GM23248 (cell line): ENCODE measurements around the gene SKAP2. TPM values are rescaled to one million over a fixed set of nuclear protein-coding genes. Genes with fewer than 3 reads are reported as not detected.

Experiments used
- DNase-seq: peaks from one replicate; pipeline ENCODE4 v3.0.0-alpha.2; 2015
- H2AFZ ChIP-seq: fragments of 200-600 bp; sonication (generic); 2 replicates; pipeline ENCODE4 v1.6.1; 2016; ENCODE audit warnings: antibody characterized with exemption
- H3F3A ChIP-seq: fragments of 200-600 bp; sonication (generic); 2 replicates; pipeline ENCODE4 v1.6.1; 2016; ENCODE audit warnings: mild to moderate bottlenecking, antibody characterized with exemption, mixed run types; ENCODE audit not compliant: insufficient read depth
- H3K27ac ChIP-seq: fragments of 200-600 bp; sonication (generic); 2 replicates; pipeline ENCODE4 v1.5.1; 2016; ENCODE audit warnings: mild to moderate bottlenecking
- H3K27me3 ChIP-seq: fragments of 200-600 bp; sonication (generic); replicated peaks from 2 replicates; pipeline ENCODE4 v1.6.1; 2016; ENCODE audit warnings: mild to moderate bottlenecking; ENCODE audit not compliant: insufficient read depth
- H3K36me3 ChIP-seq: fragments of 200-600 bp; sonication (generic); 2 replicates; pipeline ENCODE4 v1.6.1; 2016; ENCODE audit warnings: low read depth, mild to moderate bottlenecking
- H3K4me1 ChIP-seq: fragments of 200-600 bp; sonication (generic); 2 replicates; pipeline ENCODE4 v1.6.1; 2016; ENCODE audit warnings: mild to moderate bottlenecking; ENCODE audit not compliant: insufficient read depth
- H3K4me2 ChIP-seq: fragments of 200-600 bp; sonication (generic); one replicate; pipeline ENCODE4 v1.6.1; 2016; ENCODE audit warnings: mild to moderate bottlenecking; ENCODE audit not compliant: unreplicated experiment
- H3K4me3 ChIP-seq: fragments of 200-600 bp; sonication (generic); 2 replicates; pipeline ENCODE4 v1.5.1; 2016; ENCODE audit warnings: mild to moderate bottlenecking
- H3K79me2 ChIP-seq: fragments of 200-600 bp; sonication (generic); 2 replicates; pipeline ENCODE4 v1.6.1; 2016; ENCODE audit warnings: mild to moderate bottlenecking; ENCODE audit not compliant: insufficient read depth
- H3K9ac ChIP-seq: fragments of 200-600 bp; sonication (generic); 2 replicates; pipeline ENCODE4 v1.6.1; 2016; ENCODE audit warnings: mild to moderate bottlenecking
- H3K9me2 ChIP-seq: fragments of 200-600 bp; sonication (generic); 2 replicates; pipeline ENCODE4 v1.6.1; 2016; ENCODE audit warnings: mixed run types, mild to moderate bottlenecking, moderate library complexity; ENCODE audit not compliant: insufficient read depth
- H3K9me3 ChIP-seq: fragments of 200-600 bp; sonication (generic); one replicate; pipeline ENCODE4 v1.6.1; 2017; ENCODE audit warnings: low read depth
- H4K20me1 ChIP-seq: fragments of 200-600 bp; sonication (generic); 2 replicates; pipeline ENCODE4 v1.6.0; 2016; ENCODE audit not compliant: insufficient read depth
- EZH2 ChIP-seq: fragments of 200-600 bp; sonication (generic); IDR thresholded peaks from 2 replicates; pipeline ENCODE4 v1.6.1; 2018; ENCODE audit warnings: antibody characterized with exemption, mild to moderate bottlenecking; ENCODE audit not compliant: insufficient read depth, poor library complexity, severe bottlenecking
- EZH2phosphoT487 ChIP-seq: fragments of 200-600 bp; sonication (generic); IDR thresholded peaks from 2 replicates; pipeline ENCODE4 v1.6.1; 2018; ENCODE audit warnings: antibody characterized with exemption, moderate library complexity, mild to moderate bottlenecking, low read depth; ENCODE audit not compliant: insufficient read depth
- WGBS, 2 experiments: methylation state at CpG; one replicate each; pipeline ENCODE4 v1.1.6; 2015 to 2017; ENCODE audit warnings: low lambda C conversion rate in 2 of 2, low coverage in 1 of 2; ENCODE audit errors: missing lambda C conversion rate in 2 of 2; 5-methylcytosine and 5-hydroxymethylcytosine counted together
- in situ Hi-C: fragments of 300-500 bp; cut with MboI; formaldehyde crosslinking; loops from 2 replicates; pipeline ENCODE4 v1.15.0; 2020
- polyA plus RNA-seq: library from polyadenylated mRNA; unstranded; fragments of >200 nt; fragmentation: Nextera tagmentation; extraction: Ambion mirVana; gene quantifications from 2 replicates; pipeline ENCODE4 v1.2.1, GENCODE V29; 2016
- total RNA-seq: library from RNA; depleted of rRNA; stranded (reverse); fragments of >200 nt; shearing (Covaris generic); gene quantifications from 2 replicates; pipeline ENCODE4 v1.2.3, GENCODE V29; 2014

The SKAP2 gene
- total and polyA plus RNA-seq, 2 experiments from 2014 or later: 18.7 to 28.9 TPM

DNA sequence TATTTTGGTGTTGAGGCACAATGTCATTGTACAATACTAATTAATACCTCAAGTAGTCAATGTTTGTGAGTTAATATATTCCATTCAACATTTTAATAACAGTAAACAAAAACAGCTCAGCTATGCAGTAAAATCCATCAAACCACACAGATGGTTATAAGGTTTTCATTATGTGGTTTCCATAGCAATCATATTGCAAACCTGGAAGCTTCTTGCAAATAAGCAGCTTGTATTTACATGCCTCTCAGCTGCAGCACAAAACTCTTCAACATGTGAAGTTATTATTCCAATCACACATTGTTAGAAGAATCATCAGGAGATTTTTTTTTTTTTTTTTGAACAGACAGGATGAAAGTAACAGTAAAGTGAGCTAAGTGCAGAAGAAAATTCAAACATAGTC, 170.2 kb downstream of the SKAP2 start:
- H3K4me1 ChIP-seq: no peaks in the 10 kb centered on the region
- no peak overlapping the region for H3K27ac ChIP-seq
- TF ChIP-seq EZH2: no peak
- no peak for TF ChIP-seq EZH2phosphoT487
- H3K36me3 ChIP-seq: no peaks in the 10 kb centered on the region
- H3K9me3 ChIP-seq: no peaks in the 10 kb centered on the region
- H3K9ac ChIP-seq: no peak overlapping the region
- no peak for DNase-seq
- H3F3A ChIP-seq: no peaks in the 10 kb centered on the region
- H3K4me2 ChIP-seq: no peak overlapping the region
- H4K20me1 ChIP-seq: no peaks in the 10 kb centered on the region
- H2AFZ ChIP-seq: no peak overlapping the region
- H3K27me3 ChIP-seq: no peaks in the 10 kb centered on the region
- H3K79me2 ChIP-seq: no peaks in the 10 kb centered on the region
- in situ Hi-C loops: loop anchor here (10.0 kb wide), 1 partner anchor 151 kb away; no protein-coding TSS in a partner anchor
- no peak overlapping the region for H3K4me3 ChIP-seq
- no peaks in the 10 kb centered on the region for H3K9me2 ChIP-seq

DNA sequence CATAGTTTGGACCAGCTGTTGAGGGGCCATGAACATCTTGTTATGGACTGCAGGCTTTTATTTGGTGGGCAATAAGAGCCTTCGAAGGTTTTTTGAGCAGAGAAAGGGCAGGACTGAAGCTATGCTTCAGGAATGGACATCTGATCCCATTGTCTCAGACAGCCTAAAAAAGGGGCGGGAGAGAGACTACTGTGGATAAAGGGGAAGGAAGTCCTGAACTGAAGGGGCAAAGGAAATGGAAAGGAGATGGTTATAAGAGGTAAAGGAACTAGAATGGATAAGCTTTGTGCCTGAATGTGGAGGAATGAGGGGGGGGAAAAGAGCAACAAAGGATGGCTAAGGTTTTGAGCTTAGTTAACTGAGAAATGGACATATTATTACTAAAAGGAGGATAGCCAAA, 172.5 kb downstream of the SKAP2 start:
- Histone ChIP-seq H3K27me3 (no peaks in the 10 kb centered on the region), H3K4me3 (no peak overlapping the region), H3K9ac (no peak overlapping the region), H3K36me3 (no peaks in the 10 kb centered on the region), H3K27ac (no peak overlapping the region), H3K79me2 (no peaks in the 10 kb centered on the region), H3F3A (no peaks in the 10 kb centered on the region), H3K9me2 (no peaks in the 10 kb centered on the region), H3K9me3 (no peaks in the 10 kb centered on the region), H3K4me1 (no peaks in the 10 kb centered on the region), H2AFZ (no peak overlapping the region), H3K4me2 (no peak overlapping the region), H4K20me1 (no peaks in the 10 kb centered on the region)
- DNase-seq: no peak
- in situ Hi-C loops: loop anchor here (10.0 kb wide), 1 partner anchor 153 kb away; no protein-coding TSS in a partner anchor
- 91 to 96% methylated on average over 2 of the region's 2 CpGs for WGBS, 2 experiments
- no peak for TF ChIP-seq EZH2phosphoT487
- no peak for TF ChIP-seq EZH2

DNA sequence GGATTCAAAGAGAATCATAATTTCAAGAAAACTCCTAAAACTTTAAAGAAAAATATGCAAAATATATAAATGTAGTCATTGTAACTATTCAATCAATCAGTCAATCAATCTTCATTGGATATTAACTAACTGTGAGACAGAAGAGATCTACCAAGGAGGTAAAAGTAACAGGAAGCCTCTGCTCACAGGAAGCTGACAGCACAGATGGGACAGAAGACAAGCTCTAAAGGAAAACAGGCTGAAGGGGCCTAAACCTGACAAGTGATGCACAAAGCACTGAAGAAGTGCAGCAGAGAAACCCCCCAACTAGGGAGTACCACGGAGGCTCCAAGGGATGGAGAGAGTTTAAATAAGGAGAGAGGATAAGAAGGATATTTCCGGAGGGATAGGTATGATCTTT, 173.0 kb downstream of the SKAP2 start:
- no peaks in the 10 kb centered on the region for H3K79me2 ChIP-seq
- DNase-seq: no peak
- no peaks in the 10 kb centered on the region for H4K20me1 ChIP-seq
- no peaks in the 10 kb centered on the region for H3K27me3 ChIP-seq
- no peak overlapping the region for H3K4me2 ChIP-seq
- TF ChIP-seq EZH2 (no peak), EZH2phosphoT487 (no peak)
- no peak overlapping the region for H3K4me3 ChIP-seq
- no peaks in the 10 kb centered on the region for H3K9me2 ChIP-seq
- no peaks in the 10 kb centered on the region for H3F3A ChIP-seq
- H3K36me3 ChIP-seq: no peaks in the 10 kb centered on the region
- 88 to 90% methylated on average over 2 of the region's 2 CpGs for WGBS, 2 experiments
- H3K9me3 ChIP-seq: no peaks in the 10 kb centered on the region
- no peak overlapping the region for H3K27ac ChIP-seq
- in situ Hi-C loops: loop anchor here (10.0 kb wide), 1 partner anchor 153 kb away; no protein-coding TSS in a partner anchor
- peaks cover 4% of the 10 kb centered on the region for H3K4me1 ChIP-seq
- no peak overlapping the region for H3K9ac ChIP-seq
- H2AFZ ChIP-seq: no peak overlapping the region

DNA sequence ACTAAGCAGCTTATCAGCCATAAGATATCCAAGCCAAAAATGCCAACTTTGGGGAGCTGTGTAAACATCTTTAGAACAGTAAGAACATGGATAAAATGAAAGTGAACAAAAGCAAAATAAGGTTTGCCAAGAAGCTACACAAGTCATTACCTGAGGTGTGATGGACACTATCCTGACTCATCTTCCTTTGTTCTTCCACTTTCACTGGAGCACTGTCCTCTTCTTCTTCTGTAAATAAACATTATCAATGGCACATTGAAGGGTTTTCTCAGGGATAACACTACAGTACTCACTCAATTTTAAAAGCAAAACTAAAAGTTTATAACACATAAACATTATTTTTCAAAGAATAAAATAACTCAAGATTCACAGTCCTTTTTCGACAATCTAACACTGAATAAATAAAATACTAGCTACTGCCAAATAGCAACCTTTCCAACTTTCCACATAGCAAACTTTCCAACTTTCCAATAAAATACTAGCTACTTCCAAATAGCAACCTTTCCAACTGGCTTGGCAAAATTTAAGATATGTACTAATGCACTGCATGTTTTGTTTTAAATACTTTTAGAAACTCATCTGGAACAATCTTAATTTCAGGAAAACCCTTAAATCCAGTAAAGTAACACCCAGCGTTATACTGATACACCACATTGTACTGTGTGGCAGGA, 174.1 kb downstream of the SKAP2 start:
- in situ Hi-C loops: loop anchor here (10.0 kb wide), 1 partner anchor 155 kb away; no protein-coding TSS in a partner anchor
- no peak for DNase-seq
- 35 to 48% methylated on average over 2 of the region's 2 CpGs for WGBS, 2 experiments

More for the DNA sequence above, 174.1 kb downstream of the SKAP2 start:
- no peaks in the 10 kb centered on the region for H3K9me2 ChIP-seq
- no peak overlapping the region for H3K4me2 ChIP-seq
- H3K27ac ChIP-seq: no peak overlapping the region
- H3K9ac ChIP-seq: no peak overlapping the region
- H4K20me1 ChIP-seq: no peaks in the 10 kb centered on the region
- no peaks in the 10 kb centered on the region for H3K36me3 ChIP-seq
- no peaks in the 10 kb centered on the region for H3K79me2 ChIP-seq
- H3F3A ChIP-seq: no peaks in the 10 kb centered on the region
- no peak overlapping the region for H2AFZ ChIP-seq
- H3K27me3 ChIP-seq: no peaks in the 10 kb centered on the region
- peaks cover 15% of the 10 kb centered on the region for H3K4me1 ChIP-seq
- H3K4me3 ChIP-seq: no peak overlapping the region
- TF ChIP-seq EZH2 (no peak), EZH2phosphoT487 (no peak)
- no peaks in the 10 kb centered on the region for H3K9me3 ChIP-seq
